Hippocampal formation (tissue), 2 donors: ENCODE measurements around the gene KCNK1.

Experiments
- DNase-seq, 2 donors: peaks; one replicate each; lab custom pipeline; 2025; lab: John Stamatoyannopoulos, UW

Gene KCNK1

DNA sequence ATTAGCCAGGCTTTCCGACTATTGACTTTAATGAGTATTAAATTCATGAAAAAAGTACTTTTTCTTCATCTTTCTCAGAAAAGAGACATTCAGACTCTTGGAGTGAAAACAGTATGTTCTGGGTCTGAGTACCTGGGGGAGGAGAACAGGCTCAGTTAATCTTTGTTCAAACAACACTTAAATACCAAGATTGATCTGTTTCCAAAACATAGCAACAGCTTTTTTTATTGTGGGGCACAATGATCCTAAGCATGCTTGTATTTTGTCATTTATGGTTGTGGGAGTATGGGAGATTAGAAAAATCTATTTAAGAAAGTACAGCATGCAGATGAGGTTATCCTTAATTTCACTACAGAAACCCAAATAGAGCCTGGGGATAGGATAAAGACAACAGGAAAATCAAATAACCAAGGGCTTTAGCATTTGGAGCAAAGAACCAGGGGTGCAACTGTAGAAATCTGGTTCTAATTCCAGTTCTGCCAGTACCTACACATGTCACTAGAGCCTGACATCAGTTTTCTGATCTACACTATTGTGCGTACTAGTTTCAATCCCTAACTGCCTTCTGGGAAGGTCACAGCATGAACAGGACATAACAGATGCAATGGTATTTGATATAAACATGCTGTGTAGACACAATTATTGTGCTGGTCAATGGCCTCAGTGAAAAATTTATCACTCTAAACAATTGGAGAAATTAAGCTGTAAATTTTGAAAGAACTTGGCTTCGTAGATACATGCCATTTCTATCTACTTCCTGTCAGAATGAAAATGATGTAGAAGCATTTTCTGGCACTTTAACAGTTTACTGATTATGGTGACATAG, 91.2 kb downstream of the KCNK1 start:
- no peak for DNase-seq

DNA sequence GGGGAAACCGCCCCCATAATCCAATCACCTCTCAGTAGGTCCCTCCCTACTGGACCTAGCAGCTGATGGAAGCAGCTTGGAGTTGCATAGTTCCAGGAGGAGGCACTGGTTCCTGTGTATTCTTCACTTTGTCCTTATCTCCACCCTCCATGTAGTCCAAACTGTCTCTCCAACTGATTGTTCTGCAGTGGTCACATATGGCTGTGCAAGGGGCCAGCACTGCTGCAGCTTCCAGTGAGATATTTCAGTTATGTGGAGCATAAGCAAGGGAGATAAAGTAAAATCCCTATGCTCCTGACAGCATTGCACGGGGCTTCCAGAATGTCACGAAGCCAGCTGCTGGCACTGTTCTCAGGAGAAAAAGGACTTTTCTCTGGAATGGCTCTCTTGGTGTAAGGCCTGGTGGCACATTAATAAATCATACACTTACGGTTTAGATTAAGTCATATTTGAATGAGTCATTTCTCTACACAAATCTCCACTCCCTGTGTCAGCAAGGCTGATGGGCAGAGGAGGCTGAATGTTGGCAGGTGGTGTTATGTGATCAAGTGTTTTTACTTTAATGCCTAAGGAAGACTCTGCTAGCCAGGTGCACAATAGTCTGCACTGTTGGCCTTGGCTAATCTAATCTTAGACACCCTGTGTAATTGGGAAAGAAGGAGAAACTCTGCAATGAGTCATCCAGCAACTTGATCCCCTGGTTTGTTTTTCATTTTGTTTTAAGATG, 93.4 kb downstream of the KCNK1 start:
- DNase-seq = no peak

DNA sequence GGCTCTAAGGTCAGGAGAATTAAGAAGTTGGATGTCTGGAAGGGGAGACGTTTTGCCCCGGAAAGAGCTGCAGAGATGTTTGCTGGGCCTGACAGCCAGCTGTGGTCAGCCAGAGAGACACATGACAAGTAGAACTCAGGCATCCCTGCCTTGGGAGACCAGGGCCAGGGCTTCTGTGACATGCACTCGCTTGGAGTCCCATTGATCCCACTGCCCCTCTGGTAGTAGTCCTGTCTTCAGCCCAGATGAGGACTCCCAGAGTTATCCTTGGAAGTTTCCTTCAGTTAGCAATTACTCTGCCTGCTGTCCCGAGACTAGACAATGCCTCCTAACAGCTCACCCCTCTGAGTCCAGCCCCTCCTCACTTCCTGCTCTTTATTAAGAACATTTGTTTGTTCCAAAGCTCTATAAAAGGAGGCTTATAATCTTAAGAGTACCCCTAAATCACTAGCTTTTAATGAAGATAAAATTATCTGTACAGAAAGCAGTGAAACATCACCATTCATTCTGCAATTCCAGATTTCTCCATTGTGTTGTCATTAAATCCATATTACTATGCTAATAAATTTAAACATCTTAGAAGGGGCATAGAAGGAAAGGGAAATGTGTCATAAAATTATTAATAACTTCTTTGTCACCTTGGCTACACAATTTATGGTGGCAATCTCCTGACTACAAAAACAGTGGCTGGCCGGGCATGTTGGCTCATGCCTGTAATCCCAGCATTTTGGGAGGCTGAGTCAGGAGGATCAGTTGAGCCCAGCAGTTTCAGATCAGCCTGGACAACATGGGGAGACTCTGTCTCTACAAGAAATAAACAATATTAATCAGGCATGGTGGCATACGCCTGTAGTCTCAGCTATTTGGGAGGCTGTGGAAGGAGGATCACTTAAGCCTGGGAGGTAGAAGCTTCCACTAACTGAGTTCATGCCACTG, 94.2 kb downstream of the KCNK1 start:
- no peak for DNase-seq

DNA sequence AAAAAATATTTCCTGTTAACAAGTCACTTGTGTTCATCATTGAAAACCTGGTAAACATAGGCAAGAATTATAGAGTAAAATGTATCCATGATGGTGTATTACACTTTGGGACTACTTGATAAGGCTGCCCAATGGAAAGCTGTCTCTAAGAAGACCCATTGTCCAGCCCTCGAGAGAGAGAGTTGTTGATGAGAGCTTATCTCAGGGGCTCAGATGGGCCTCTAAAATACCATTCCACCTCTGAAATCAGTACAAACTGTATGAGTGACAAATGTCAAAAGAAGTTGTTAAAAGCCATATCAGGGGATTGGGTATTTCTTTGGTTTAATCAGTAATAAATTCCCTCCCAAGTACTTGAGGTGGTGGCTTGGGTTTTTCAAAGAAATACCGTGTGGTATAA, 96.1 kb downstream of the KCNK1 start:
- DNase-seq = no peak

DNA sequence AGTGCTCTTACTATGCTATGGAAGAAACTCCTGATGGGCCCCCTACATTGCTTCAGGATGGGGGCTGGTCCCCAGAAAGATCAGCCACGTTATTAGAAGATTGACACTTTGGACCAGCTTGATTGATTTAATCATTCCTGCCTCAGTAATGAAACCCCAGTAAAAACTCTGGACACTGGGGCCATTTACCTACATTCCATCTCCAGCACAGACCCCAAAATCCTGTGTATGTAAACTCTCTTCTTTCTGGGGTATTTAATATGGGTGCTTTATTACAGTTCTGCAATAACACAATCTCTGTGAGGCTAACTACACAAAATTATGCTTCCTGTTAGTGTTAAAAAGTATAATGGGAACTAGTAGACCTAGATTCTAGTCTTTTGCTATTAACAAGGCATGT, 96.6 kb downstream of the KCNK1 start:
- no peak for DNase-seq

DNA sequence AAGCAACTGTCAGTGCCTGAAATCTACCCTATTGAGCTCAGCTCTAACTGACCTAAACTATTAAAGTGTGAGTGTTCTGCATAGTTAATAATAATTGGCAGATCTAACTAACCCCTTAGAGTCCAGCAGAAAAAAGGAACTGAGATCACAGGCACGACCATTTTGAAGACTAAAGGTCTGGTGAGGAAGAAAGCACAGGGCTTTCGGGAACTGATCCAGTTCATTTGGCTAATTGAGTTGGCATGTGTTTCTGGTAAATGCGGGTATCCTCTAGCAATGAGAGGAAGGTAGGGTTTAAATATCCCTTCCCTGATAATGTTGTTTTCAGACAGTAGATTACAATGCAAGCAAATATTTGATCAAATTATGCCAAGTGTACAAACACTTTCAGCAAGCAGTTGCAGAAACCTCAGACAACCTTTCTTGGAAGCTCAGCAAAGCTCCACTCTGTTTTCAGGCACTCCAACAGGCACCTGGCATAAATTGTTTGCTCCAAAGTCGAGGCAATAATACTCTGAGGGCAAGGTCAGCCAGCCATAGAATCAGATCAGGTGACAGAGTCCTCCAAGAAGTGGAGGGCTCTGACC, 100.8 kb downstream of the KCNK1 start:
- no peak for DNase-seq

DNA sequence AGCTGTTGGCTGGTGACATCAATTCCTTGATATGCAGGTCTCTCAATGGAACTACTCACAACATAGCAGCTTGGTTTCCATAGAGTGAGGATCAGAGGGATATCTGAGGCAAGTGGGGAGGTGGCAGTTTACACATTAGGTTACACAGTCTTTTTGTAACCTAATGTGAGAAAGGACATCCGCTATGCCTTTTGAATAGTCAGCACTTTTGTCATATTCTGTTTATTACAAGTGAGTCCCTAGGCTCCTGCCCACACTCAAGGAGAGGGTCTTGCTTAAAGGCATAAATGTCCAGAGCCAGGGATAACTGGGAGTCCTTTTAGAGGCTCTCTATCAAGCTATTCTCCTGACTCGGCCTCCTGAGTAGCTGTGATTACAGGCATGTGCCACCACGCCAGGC, 104.2 kb downstream of the KCNK1 start:
- DNase-seq = no peak

DNA sequence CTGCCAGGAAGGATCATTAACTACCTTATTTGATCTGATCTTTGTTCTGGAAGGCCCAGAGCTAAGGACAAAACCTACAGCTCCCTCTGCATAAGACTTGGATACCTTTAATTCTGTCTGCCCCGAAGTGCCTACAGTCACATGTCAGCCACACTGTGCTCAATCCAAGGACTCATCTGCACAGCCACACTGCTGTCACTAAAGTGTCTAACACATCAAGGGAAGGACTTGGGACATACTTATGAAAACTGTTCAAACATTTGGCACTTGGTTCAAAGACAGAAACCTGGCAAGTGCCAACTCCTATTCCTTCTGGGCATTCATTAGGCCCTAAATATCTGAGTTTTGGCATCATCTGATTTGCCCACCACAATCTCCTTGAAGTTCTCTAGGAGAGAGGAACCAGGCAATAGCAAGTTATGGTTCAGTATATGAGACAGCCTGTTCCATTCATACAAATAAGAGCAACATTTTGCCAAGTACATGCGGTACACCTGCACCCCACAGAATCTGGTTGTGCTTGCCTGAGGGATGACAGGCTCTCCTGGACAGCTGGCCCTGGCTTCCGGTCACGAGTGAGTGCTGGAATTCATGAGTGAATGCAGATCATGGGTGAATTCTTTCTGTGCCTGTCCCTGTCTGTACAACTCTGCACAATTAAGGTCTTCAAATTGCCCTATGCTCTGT, 105.9 kb downstream of the KCNK1 start:
- DNase-seq = no peak

DNA sequence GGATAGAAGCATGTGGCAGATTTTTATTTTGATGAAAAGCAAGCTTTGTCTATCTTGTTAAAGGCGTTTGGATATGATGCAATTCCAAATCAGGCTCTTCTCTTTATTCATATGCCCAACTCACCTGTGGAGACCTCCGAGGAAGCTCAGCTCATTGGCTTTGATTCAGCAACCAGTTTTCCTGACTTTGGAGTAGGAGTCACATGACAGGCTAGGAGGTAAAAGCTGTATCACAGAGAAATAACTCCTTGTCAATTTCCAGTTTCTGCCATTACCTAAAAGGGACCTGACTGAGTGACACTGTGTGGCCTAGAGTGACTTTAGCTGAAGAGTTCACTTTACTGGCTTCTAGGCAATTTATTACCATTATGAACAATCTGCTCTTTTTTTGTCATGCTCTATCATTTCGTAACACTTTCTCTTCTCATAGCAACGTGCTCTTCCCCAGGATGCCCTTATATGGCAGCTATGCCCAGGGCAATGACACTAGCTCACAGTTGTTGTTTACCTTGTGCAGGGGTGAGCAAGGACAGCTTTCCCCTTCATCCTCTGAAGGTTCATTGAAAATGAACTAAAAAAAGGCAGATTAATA, 107.2 kb downstream of the KCNK1 start:
- no peak for DNase-seq
